Urinary bladder (tissue), 4 donors: ENCODE results near the gene RNASE8. TPM values are rescaled to one million over a fixed set of nuclear protein-coding genes. Genes with fewer than 3 reads are reported as not detected.

Source experiments
- DNase-seq: peaks from one replicate; pipeline ENCODE4 v3.0.0-alpha.2; 2015; ENCODE audit errors: extremely low spot score
- H3K27ac ChIP-seq: one replicate; pipeline ENCODE4 v1.5.1; 2013; ENCODE audit warnings: low read depth, mild to moderate bottlenecking, moderate library complexity
- H3K36me3 ChIP-seq: one replicate; pipeline ENCODE4 v1.6.1; 2013; ENCODE audit warnings: mild to moderate bottlenecking, moderate library complexity; ENCODE audit not compliant: insufficient read depth
- H3K4me1 ChIP-seq: one replicate; pipeline ENCODE4 v1.6.1; 2013; ENCODE audit warnings: mild to moderate bottlenecking, moderate library complexity; ENCODE audit not compliant: insufficient read depth
- H3K4me3 ChIP-seq: one replicate; pipeline ENCODE4 v1.5.1; 2013; ENCODE audit warnings: low read depth, low read length
- WGBS: extraction: QIAGEN DNeasy Blood & Tissue Kit; methylation state at CpG from one replicate; pipeline ENCODE4 v1.1.7; 2013; 5-methylcytosine and 5-hydroxymethylcytosine counted together
- polyA plus RNA-seq: library from polyadenylated mRNA; stranded (reverse); fragments of 200-250 nt; gene quantifications from one replicate; pipeline ENCODE4 v1.2.3, GENCODE V29; 2013
- total RNA-seq: library from RNA; depleted of rRNA; stranded (reverse); fragments of >200 nt; gene quantifications from one replicate; pipeline ENCODE4 v1.2.3, GENCODE V29; 2014
- donor health status: healthy with polysubstance abuse.
- donor health status: healthy.

Gene RNASE8
- total and polyA plus RNA-seq, 2 donors: not detected

GRCh38 chr14:21053184-21054122 is 4.2 kb upstream of the RNASE8 start:
- no peak overlapping the region for H3K4me3 ChIP-seq
- no peak overlapping the region for H3K27ac ChIP-seq
- 91% methylated on average over 20 of the region's 20 CpGs for WGBS
- no peaks in the 10 kb centered on the region for H3K4me1 ChIP-seq
- DNase-seq: no peak
- no peaks in the 10 kb centered on the region for H3K36me3 ChIP-seq

DNA sequence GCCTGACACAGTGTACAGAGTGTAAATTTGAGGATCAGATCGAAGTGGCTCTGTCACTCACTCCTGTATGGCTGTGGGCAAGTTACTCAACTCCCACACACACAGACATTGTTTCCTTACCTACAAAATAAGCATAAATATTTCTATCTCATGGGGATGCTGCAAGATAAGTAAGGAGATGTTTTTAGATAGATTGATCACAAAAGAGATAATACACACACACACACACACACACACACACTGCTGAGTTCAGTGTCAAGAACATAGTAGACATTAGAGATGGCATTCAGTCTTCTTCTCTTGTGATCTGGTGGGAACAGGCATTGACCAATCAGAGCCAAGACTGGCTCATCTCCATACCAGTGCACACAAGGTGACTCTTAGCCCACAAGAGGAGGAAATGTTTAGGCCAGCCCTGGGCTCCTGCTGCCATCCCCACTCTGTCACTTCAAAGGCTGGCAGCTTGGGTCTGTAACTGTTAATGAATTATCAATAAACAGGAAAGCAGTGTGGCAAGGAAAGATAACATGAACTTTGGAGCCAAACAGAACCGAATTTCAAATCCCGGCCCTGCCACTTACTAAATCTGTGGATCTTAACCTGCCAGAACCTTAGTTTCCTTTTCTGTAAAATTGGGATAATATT is 3.4 kb upstream of the RNASE8 start:
- Histone ChIP-seq H3K27ac (no peak overlapping the region), H3K4me1 (no peaks in the 10 kb centered on the region), H3K36me3 (no peaks in the 10 kb centered on the region), H3K4me3 (no peak overlapping the region)
- 67% methylated on average over 3 of the region's 3 CpGs for WGBS
- no peak for DNase-seq

- no peak for DNase-seq
- WGBS: 80% methylated on average over 4 of the region's 4 CpGs
These were observed 2.9 kb upstream of the RNASE8 start for GRCh38 chr14:21054768-21055145.

GRCh38 chr14:21055432-21056117 is 2.0 kb upstream of the RNASE8 start:
- WGBS: 65% methylated on average over 5 of the region's 5 CpGs

More at GRCh38 chr14:21054768-21055145, 2.9 kb upstream of the RNASE8 start:
- Histone ChIP-seq H3K36me3 (no peaks in the 10 kb centered on the region), H3K4me3 (no peak overlapping the region), H3K27ac (no peak overlapping the region), H3K4me1 (no peaks in the 10 kb centered on the region)

GRCh38 chr14:21056520-21057163 is 980 bp upstream of the RNASE8 start:
- no peak overlapping the region for H3K27ac ChIP-seq
- 85% methylated on average over 10 of the region's 10 CpGs for WGBS
- H3K36me3 ChIP-seq: no peaks in the 10 kb centered on the region
- no peak for DNase-seq
- no peak overlapping the region for H3K4me3 ChIP-seq
- no peaks in the 10 kb centered on the region for H3K4me1 ChIP-seq

More at GRCh38 chr14:21055432-21056117, 2.0 kb upstream of the RNASE8 start:
- DNase-seq: no peak
- H3K36me3 ChIP-seq: no peaks in the 10 kb centered on the region
- H3K27ac ChIP-seq: no peak overlapping the region
- no peak overlapping the region for H3K4me3 ChIP-seq
- no peaks in the 10 kb centered on the region for H3K4me1 ChIP-seq

DNA sequence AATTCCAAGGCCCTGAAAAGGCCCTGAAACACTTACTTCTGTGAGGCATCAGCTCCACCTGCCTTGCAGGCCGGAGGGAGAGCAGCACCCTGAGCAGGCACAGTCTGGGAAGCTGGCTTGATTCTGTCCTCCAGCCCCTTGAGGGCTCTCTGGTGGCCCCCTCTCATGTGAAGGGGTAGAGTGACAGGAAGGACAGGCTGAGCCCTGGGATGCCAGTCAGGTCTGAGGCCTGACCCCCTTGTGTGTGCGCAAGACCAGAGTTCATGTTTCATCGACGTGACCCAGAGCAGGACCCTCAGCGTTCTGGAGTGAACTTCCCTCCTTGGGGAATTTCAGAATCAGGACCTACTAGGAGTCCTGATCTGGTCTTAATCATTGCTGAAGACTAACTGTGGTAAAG is 1.3 kb downstream of the RNASE8 start:
- DNase-seq: no peak
- no peaks in the 10 kb centered on the region for H3K36me3 ChIP-seq
- 87% methylated on average over 5 of the region's 5 CpGs for WGBS
- H3K4me3 ChIP-seq: no peak overlapping the region
- no peak overlapping the region for H3K27ac ChIP-seq
- no peaks in the 10 kb centered on the region for H3K4me1 ChIP-seq

DNA sequence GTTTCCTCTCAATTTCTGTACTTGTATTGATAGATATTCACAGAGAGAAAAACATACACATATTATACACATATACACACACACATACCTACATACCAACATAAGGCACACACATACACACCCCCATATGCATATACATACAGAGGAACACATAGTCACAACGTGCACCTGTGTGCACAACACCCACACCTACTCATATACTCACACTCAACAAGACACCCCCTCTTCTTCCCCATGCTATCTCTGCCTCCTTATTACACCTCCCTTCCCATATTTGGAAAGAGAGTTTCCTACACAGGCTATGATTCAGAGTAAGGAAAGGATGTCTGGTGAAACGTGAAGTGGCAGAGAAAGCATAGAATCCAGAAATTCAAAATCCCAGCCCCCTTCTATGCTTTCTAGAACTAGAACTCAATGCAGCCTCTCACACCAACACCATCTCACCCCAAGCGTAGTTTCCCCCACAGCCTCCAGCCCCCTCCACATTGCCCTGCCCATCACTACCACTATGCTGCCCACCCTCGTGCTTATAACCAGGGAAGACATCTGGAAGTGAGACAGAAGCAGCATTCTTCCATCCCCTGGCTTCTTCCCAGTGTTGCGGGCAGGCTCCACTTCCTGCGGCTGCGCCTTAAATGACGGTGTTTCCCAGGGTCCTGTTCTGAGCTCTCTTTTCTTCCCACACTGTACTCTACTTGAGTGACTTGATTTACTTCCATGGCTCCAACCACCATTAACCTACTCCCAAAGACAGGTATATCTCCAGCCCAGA is 2.4 kb downstream of the RNASE8 start:
- H3K4me1 ChIP-seq: no peaks in the 10 kb centered on the region
- no peak overlapping the region for H3K4me3 ChIP-seq
- 70% methylated on average over 8 of the region's 8 CpGs for WGBS
- no peaks in the 10 kb centered on the region for H3K36me3 ChIP-seq
- DNase-seq: no peak
- no peak overlapping the region for H3K27ac ChIP-seq

GRCh38 chr14:21060614-21061346 is 3.2 kb downstream of the RNASE8 start:
- no peak overlapping the region for H3K27ac ChIP-seq
- no peak for DNase-seq
- H3K4me3 ChIP-seq: no peak overlapping the region
- 74% methylated on average over 13 of the region's 13 CpGs for WGBS
- H3K4me1 ChIP-seq: no peaks in the 10 kb centered on the region
- H3K36me3 ChIP-seq: no peaks in the 10 kb centered on the region

- Histone ChIP-seq H3K36me3 (no peaks in the 10 kb centered on the region), H3K4me3 (no peak overlapping the region), H3K4me1 (no peaks in the 10 kb centered on the region), H3K27ac (no peak overlapping the region)
- no peak for DNase-seq
- 76% methylated on average over 3 of the region's 3 CpGs for WGBS
These were observed 3.7 kb downstream of the RNASE8 start for GRCh38 chr14:21061347-21061668.

- Histone ChIP-seq H3K27ac (no peak overlapping the region), H3K4me3 (no peak overlapping the region), H3K4me1 (no peaks in the 10 kb centered on the region), H3K36me3 (no peaks in the 10 kb centered on the region)
- DNase-seq: no peak
- WGBS: 33% methylated on average over 3 of the region's 3 CpGs
These were observed 5.9 kb downstream of the RNASE8 start for GRCh38 chr14:21063479-21063878.

- no peak overlapping the region for H3K27ac ChIP-seq
- H3K4me1 ChIP-seq: no peaks in the 10 kb centered on the region
- 83% methylated on average over 7 of the region's 7 CpGs for WGBS
- no peak overlapping the region for H3K4me3 ChIP-seq
- H3K36me3 ChIP-seq: no peaks in the 10 kb centered on the region
- no peak for DNase-seq
These were observed 9.4 kb downstream of the RNASE8 start for GRCh38 chr14:21066882-21067502.
